Right lobe of liver (tissue), 6 donors: Measurements from ENCODE around the gene RBM47. TPM values are rescaled to one million over a fixed set of nuclear protein-coding genes. Genes with fewer than 3 reads are reported as not detected.
A peak's percentile ranks its signal among the peaks of the same experiment; 100 is the strongest.
"Not testable (repeated sequence)": the region's sequence is repeated elsewhere in the genome, so short reads cannot be mapped to it uniquely, and the experiment has no call there.

Experiments
- ATAC-seq, 4 donors: fragments of 200-7000 bp; cut with Tn5 transposase; one replicate each; pipeline ENCODE4 v1.9.1; 2020; ENCODE audit warnings: mild to moderate bottlenecking in 4 of 4, moderate library complexity in 4 of 4
- DNase-seq, 3 donors: peaks; one replicate each; pipeline ENCODE4 v3.0.0-alpha.2; 2020
- H3K27ac ChIP-seq, 3 donors: fragments of 200-600 bp; one replicate each; pipeline ENCODE4 v1.8.0; 2022
- H3K27me3 ChIP-seq, 2 donors: fragments of 200-600 bp; one replicate each; pipeline ENCODE4 v1.8.0; 2022
- H3K36me3 ChIP-seq, 4 donors: fragments of 200-600 bp; sonication (generic) in 1 of 4; one replicate each; pipeline versions ENCODE4 v1.5.1 to v1.8.0; 2017 to 2022; ENCODE audit warnings: control low read depth in 1 of 4
- H3K4me1 ChIP-seq, 4 donors: fragments of 200-600 bp; sonication (generic) in 1 of 4; one replicate each; pipeline versions ENCODE4 v1.5.1 to v1.8.0; 2017 to 2022; ENCODE audit warnings: control low read depth in 1 of 4
- H3K4me3 ChIP-seq, 3 donors: fragments of 200-600 bp; one replicate each; pipeline ENCODE4 v1.8.0; 2022
- H3K9me3 ChIP-seq, 4 donors: fragments of 200-600 bp; sonication (generic) in 1 of 4; one replicate each; pipeline versions ENCODE4 v1.5.1 to v1.8.0; 2017 to 2022; ENCODE audit warnings: control low read depth in 1 of 4
- CTCF ChIP-seq, 4 donors: fragments of 200-600 bp in 3 of 4; fragments of 450-650 bp in 1 of 4; IDR thresholded peaks; one replicate each; pipeline versions ENCODE4 v1.5.1 to v1.8.0; 2016 to 2022; ENCODE audit warnings: antibody characterized with exemption in 4 of 4, mild to moderate bottlenecking in 2 of 4
- POLR2A ChIP-seq: fragments of 450-650 bp; IDR thresholded peaks from one replicate; pipeline ENCODE4 v1.6.1; 2017; ENCODE audit warnings: antibody characterized with exemption, mild to moderate bottlenecking
- WGBS: methylation state at CpG from one replicate; pipeline ENCODE4 v1.1.6; 2018; ENCODE audit warnings: low coverage, low lambda C conversion rate; ENCODE audit not compliant: insufficient coverage; ENCODE audit errors: missing lambda C conversion rate; 5-methylcytosine and 5-hydroxymethylcytosine counted together
- intact Hi-C, 2 donors: fragments of 100-400 bp; cut with DNase I; formaldehyde crosslinking; loops; one replicate each; pipeline versions ENCODE4 v1.11.2 to v1.14.1; 2022
- total RNA-seq, 6 experiments: library from RNA; depleted of rRNA in 2 of 6; stranded (reverse); fragments of >200 nt in 2 of 6; fragmentation: NEBNext Ultra II Directional in 3 of 6; extraction: Animal tissue kit (Norgen Biotek cat#: 25700) in 3 of 6; gene quantifications; one replicate each; pipeline versions ENCODE4 v1.1.0 to v1.2.4, GENCODE V29; 2016 to 2023
- donor health status: DM: no; HTN: yes; CAD: no.
- donor health status: DM: no; HTN: no; CAD: no.
- donor health status: DM: no; HTN: no; CAD: no.
- donor health status: DM: no; HTN: yes; CAD: no.
- donor health status: DM: no; HTN: yes; CAD: no.

The RBM47 gene
- total RNA-seq, 6 experiments from 2014 or later: 29.5 to 85.0 (median 51.1) TPM

GRCh38 chr4:40564004-40564403 lies 65.7 kb downstream of the RBM47 start:
- 63% methylated on average over 2 of the region's 3 CpGs for WGBS
- no peak for TF ChIP-seq POLR2A
- TF ChIP-seq CTCF (IDR thresholded peaks at IDR 0.05): no peak
- H3K4me3 ChIP-seq: no peak overlapping the region

GRCh38 chr4:40563401-40563800 lies 66.3 kb downstream of the RBM47 start:
- TF ChIP-seq CTCF (IDR thresholded peaks at IDR 0.05): no peak
- TF ChIP-seq POLR2A: no peak
- no peaks in the 10 kb centered on the region for H3K27me3 ChIP-seq
- peak overlapping the region in 2 of 3 donors; percentile 20 to 87 for H3K27ac ChIP-seq
- no peaks in the 10 kb centered on the region for H3K9me3 ChIP-seq
- H3K4me3 ChIP-seq: no peak overlapping the region
- peak in 1 of 4 donors; percentile 9 for ATAC-seq
- DNase-seq: no peak
- H3K4me1 ChIP-seq: peaks cover 0 to 70% (median 12%) of the 10 kb centered on the region in 4 donors
- intact Hi-C loops: no loop called here
- H3K36me3 ChIP-seq: no peaks in the 10 kb centered on the region
- 81% methylated on average over 4 of the region's 4 CpGs for WGBS

More at GRCh38 chr4:40564004-40564403, 65.7 kb downstream of the RBM47 start:
- Histone ChIP-seq H3K4me1 (peaks cover 0 to 66% (median 12%) of the 10 kb centered on the region in 4 donors), H3K27ac (peak overlapping the region in 1 of 3 donors; percentile 54), H3K9me3 (no peaks in the 10 kb centered on the region), H3K27me3 (no peaks in the 10 kb centered on the region), H3K36me3 (no peaks in the 10 kb centered on the region)
- ATAC-seq (peak; percentile 5 to 37 (median 16)), DNase-seq (no peak)
- intact Hi-C loops: no loop called here

- intact Hi-C loops: no loop called here
- no peaks in the 10 kb centered on the region for H3K9me3 ChIP-seq
- no peaks in the 10 kb centered on the region for H3K27me3 ChIP-seq
- WGBS: 83% methylated on average over 6 of the region's 7 CpGs
- peak overlapping the region; percentile 20 to 92 (median 87) for H3K27ac ChIP-seq
- no peak for TF ChIP-seq CTCF (IDR thresholded peaks at IDR 0.05)
- no peak for TF ChIP-seq POLR2A
- H3K4me1 ChIP-seq: peaks cover 0 to 77% (median 14%) of the 10 kb centered on the region in 4 donors
- H3K4me3 ChIP-seq: no peak overlapping the region
- DNase-seq (no peak), ATAC-seq (no peak)
- H3K36me3 ChIP-seq: no peaks in the 10 kb centered on the region
These were observed 67.0 kb downstream of the RBM47 start for GRCh38 chr4:40562681-40563080.

- H3K4me3 ChIP-seq: no peak overlapping the region
- ATAC-seq: no peak
- H3K27me3 ChIP-seq: no peaks in the 10 kb centered on the region
- no peaks in the 10 kb centered on the region for H3K9me3 ChIP-seq
- H3K36me3 ChIP-seq: no peaks in the 10 kb centered on the region
- TF ChIP-seq CTCF (IDR thresholded peaks at IDR 0.05) (no peak), POLR2A (no peak)
- intact Hi-C loops: no loop called here
- H3K4me1 ChIP-seq: peaks cover 0 to 82% (median 16%) of the 10 kb centered on the region in 4 donors
- H3K27ac ChIP-seq: peak overlapping the region in 2 of 3 donors; percentile 87 to 92
- no peak for DNase-seq
- WGBS: 67% methylated on average over 6 of the region's 6 CpGs
These were observed 67.5 kb downstream of the RBM47 start for GRCh38 chr4:40562208-40562607.

- H3K36me3 ChIP-seq, ATAC-seq, H3K9me3 ChIP-seq, DNase-seq, intact Hi-C loops, H3K27me3 ChIP-seq, H3K4me3 ChIP-seq: not testable (repeated sequence)
- Histone ChIP-seq H3K4me1 (peaks cover 0 to 87% (median 17%) of the 10 kb centered on the region in 4 donors), H3K27ac (peak overlapping the region in 2 of 3 donors; percentile 87 to 92)
- WGBS: 86% methylated on average over 4 of the region's 7 CpGs
These were observed 68.0 kb downstream of the RBM47 start for GRCh38 chr4:40561543-40562177.
